ENCODE results near the gene SBF1.

SBF1 gene

GRCh38 chr22:50506611-50507420 is 32.0 kb upstream of the SBF1 start:
- DNase-seq = no peak

- no peak for DNase-seq
Observed at GRCh38 chr22:50505776-50506610, 31.2 kb upstream of the SBF1 start.

- no peak for DNase-seq
Observed at GRCh38 chr22:50505276-50505775, 30.5 kb upstream of the SBF1 start.

GRCh38 chr22:50504369-50505211 is 29.8 kb upstream of the SBF1 start:
- DNase-seq = no peak

- DNase-seq = no peak
Observed at GRCh38 chr22:50503475-50504145, 28.8 kb upstream of the SBF1 start.

- DNase-seq = no peak
Observed at GRCh38 chr22:50502628-50503474, 28.0 kb upstream of the SBF1 start.

- DNase-seq = no peak
Observed at GRCh38 chr22:50502096-50502495, 27.3 kb upstream of the SBF1 start.

GRCh38 chr22:50500452-50500851 is 25.6 kb upstream of the SBF1 start:
- no peak for DNase-seq

GRCh38 chr22:50498322-50498890 is 23.6 kb upstream of the SBF1 start:
- DNase-seq = no peak

- no peak for DNase-seq
Observed at GRCh38 chr22:50497093-50497492, 22.3 kb upstream of the SBF1 start.

- DNase-seq = no peak
Observed at GRCh38 chr22:50490531-50491308, 15.9 kb upstream of the SBF1 start.

GRCh38 chr22:50489363-50490243 is 14.8 kb upstream of the SBF1 start:
- DNase-seq = no peak

GRCh38 chr22:50488886-50489285 is 14.1 kb upstream of the SBF1 start:
- DNase-seq = no peak

- DNase-seq = no peak
Observed at GRCh38 chr22:50488006-50488677, 13.3 kb upstream of the SBF1 start.

GRCh38 chr22:50487290-50488005 is 12.6 kb upstream of the SBF1 start:
- DNase-seq = no peak

- no peak for DNase-seq
Observed at GRCh38 chr22:50486561-50487289, 11.9 kb upstream of the SBF1 start, which contains the start of gene MIOX. Gene MIOX (plus strand): TSS chr22:50486859. CDS start chr22:50486898, 39 bp downstream.
